Inflammatory macrophage (primary cell): ENCODE results near the gene RWDD2A.

ENCODE experiments used
- DNase-seq, 2 donors: peaks; one replicate each; pipeline ENCODE4 v3.0.0-alpha.2; 2020 to 2022

The RWDD2A gene

GRCh38 chr6:83199173-83199862, 6.2 kb downstream of the RWDD2A start:
- DNase-seq = peak in 1 of 2 donors; percentile 55

- no peak for DNase-seq
Observed at GRCh38 chr6:83199863-83200225, 6.7 kb downstream of the RWDD2A start.

GRCh38 chr6:83202031-83202430, 8.9 kb downstream of the RWDD2A start:
- DNase-seq = no peak

- peak; percentile 64 to 70 for DNase-seq
Observed at GRCh38 chr6:83215131-83216047, 22.2 kb downstream of the RWDD2A start.

GRCh38 chr6:83216806-83217205, 23.6 kb downstream of the RWDD2A start:
- no peak for DNase-seq

- DNase-seq = no peak
Observed at GRCh38 chr6:83218646-83219045, 25.5 kb downstream of the RWDD2A start.

- DNase-seq = no peak
Observed at GRCh38 chr6:83220121-83220520, 27.0 kb downstream of the RWDD2A start.

GRCh38 chr6:83221276-83221675, 28.1 kb downstream of the RWDD2A start:
- no peak for DNase-seq

- DNase-seq = peak in 1 of 2 donors; percentile 58
Observed at GRCh38 chr6:83221889-83222479, 28.8 kb downstream of the RWDD2A start.

- no peak for DNase-seq
Observed at GRCh38 chr6:83226517-83226916, 33.4 kb downstream of the RWDD2A start.

- DNase-seq = no peak
Observed at GRCh38 chr6:83231146-83231545, 38.0 kb downstream of the RWDD2A start.

- DNase-seq = no peak
Observed at GRCh38 chr6:83247471-83247870, 54.3 kb downstream of the RWDD2A start.
